Measurements from ENCODE around the gene DCST1. TPM values are rescaled to one million over a fixed set of nuclear protein-coding genes. Genes with fewer than 3 reads are reported as not detected.

The DCST1 gene
- total and polyA plus RNA-seq, 2 of the 13 experiments (the other 11 are each of a cell fraction or from before 2014, with no cell fraction given): 0.04 TPM; not detected in 1

DNA sequence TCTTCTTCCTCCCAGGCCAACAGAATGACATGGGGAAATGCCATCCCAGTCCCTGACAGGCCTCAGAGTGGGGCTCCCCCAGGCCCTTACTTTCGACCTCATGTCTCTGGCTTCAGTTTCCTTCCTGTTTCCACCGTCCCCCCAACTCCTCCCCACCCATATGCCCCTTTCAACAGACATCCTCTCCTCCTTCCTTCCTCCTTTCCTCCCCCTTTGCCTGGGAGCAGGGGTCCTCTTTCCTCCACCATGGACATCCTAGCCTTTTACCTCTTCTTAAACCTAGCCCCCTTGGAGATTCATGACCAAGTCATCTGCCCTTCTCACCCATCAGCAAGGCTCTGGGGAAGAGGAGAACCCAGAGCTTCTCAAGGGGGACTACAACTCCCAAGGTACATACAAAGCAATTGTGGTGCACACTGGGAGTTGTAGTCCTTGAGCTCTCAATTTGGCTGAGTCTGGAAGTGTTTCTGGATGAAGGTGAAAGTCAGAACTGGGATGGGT is 27.0 kb upstream of the DCST1 start (continued):
- TF ChIP-seq ZSCAN9 (CRISPR knock-in tag; IDR thresholded peaks at IDR 0.05; ENCODE audit: borderline replicate concordance) (no peak), GABPB1 (CRISPR knock-in tag; IDR thresholded peaks at IDR 0.05) (peak; percentile 13; the same call in 1 of the 2 replicates), THAP11 (CRISPR knock-in tag; IDR thresholded peaks at IDR 0.05) (peak; percentile 96), SRSF4 (IDR thresholded peaks at IDR 0.05; ENCODE audit: low read depth, low read length, poor library complexity, severe bottlenecking) (no peak), MTA1 (CRISPR knock-in tag; IDR thresholded peaks at IDR 0.05; ENCODE audit: borderline replicate concordance) (no peak), HCFC1 (IDR thresholded peaks at IDR 0.05; ENCODE audit: low read depth, low read length) (peak; percentile 72), SUZ12 (IDR thresholded peaks at IDR 0.05; ENCODE audit: low read depth, low read length) (peak; percentile 33; the same call in 1 of the 2 replicates), SOX13 (IDR thresholded peaks at IDR 0.05) (no peak), SOX13 (CRISPR knock-in tag; conservative IDR thresholded peaks at IDR 0.05 in 1 of 2, IDR thresholded peaks at IDR 0.05 in 1 of 2) (no peak), ZMYM4 (CRISPR knock-in tag; IDR thresholded peaks at IDR 0.05) (no peak), ZNF776 (CRISPR knock-in tag; IDR thresholded peaks at IDR 0.05) (no peak), HNRNPLL (IDR thresholded peaks at IDR 0.05; ENCODE audit: low read depth, low read length, poor library complexity, severe bottlenecking) (no peak), NR2C2 (CRISPR knock-in tag; IDR thresholded peaks at IDR 0.05; ENCODE audit: borderline replicate concordance) (peak; percentile 23; the same call in 1 of the 2 replicates), ESRRA (CRISPR knock-in tag; IDR thresholded peaks at IDR 0.05; ENCODE audit: low read depth) (no peak), ZNF652 (CRISPR knock-in tag; IDR thresholded peaks at IDR 0.05; ENCODE audit: borderline replicate concordance, low read depth) (no peak), MAFG (CRISPR knock-in tag; IDR thresholded peaks at IDR 0.05) (no peak), MAFF (IDR thresholded peaks at IDR 0.05; ENCODE audit: low read depth, low read length) (no peak), ZNF383 (CRISPR knock-in tag; IDR thresholded peaks at IDR 0.05; ENCODE audit: borderline replicate concordance) (no peak), KMT2A (CRISPR knock-in tag; IDR thresholded peaks at IDR 0.05) (no peak), ZNF138 (CRISPR knock-in tag; IDR thresholded peaks at IDR 0.05; ENCODE audit: low read depth) (no peak)
- TF ChIP-seq, protein P1, sequence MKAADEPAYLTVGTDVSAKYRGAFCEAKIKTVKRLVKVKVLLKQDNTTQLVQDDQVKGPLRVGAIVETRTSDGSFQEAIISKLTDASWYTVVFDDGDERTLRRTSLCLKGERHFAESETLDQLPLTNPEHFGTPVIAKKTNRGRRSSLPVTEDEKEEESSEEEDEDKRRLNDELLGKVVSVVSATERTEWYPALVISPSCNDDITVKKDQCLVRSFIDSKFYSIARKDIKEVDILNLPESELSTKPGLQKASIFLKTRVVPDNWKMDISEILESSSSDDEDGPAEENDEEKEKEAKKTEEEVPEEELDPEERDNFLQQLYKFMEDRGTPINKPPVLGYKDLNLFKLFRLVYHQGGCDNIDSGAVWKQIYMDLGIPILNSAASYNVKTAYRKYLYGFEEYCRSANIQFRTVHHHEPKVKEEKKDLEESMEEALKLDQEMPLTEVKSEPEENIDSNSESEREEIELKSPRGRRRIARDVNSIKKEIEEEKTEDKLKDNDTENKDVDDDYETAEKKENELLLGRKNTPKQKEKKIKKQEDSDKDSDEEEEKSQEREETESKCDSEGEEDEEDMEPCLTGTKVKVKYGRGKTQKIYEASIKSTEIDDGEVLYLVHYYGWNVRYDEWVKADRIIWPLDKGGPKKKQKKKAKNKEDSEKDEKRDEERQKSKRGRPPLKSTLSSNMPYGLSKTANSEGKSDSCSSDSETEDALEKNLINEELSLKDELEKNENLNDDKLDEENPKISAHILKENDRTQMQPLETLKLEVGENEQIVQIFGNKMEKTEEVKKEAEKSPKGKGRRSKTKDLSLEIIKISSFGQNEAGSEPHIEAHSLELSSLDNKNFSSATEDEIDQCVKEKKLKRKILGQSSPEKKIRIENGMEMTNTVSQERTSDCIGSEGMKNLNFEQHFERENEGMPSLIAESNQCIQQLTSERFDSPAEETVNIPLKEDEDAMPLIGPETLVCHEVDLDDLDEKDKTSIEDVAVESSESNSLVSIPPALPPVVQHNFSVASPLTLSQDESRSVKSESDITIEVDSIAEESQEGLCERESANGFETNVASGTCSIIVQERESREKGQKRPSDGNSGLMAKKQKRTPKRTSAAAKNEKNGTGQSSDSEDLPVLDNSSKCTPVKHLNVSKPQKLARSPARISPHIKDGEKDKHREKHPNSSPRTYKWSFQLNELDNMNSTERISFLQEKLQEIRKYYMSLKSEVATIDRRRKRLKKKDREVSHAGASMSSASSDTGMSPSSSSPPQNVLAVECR (CRISPR knock-in tag; IDR thresholded peaks at IDR 0.05; ENCODE audit: borderline replicate concordance): no peak
